ENCODE data around the gene IQCM. TPM values are rescaled to one million over a fixed set of nuclear protein-coding genes. Genes with fewer than 3 reads are reported as not detected.
A peak's percentile ranks its signal among the peaks of the same experiment; 100 is the strongest.
"Not testable (repeated sequence)": the region's sequence is repeated elsewhere in the genome, so short reads cannot be mapped to it uniquely, and the experiment has no call there.

Gene IQCM
- polyA plus RNA-seq, 1 donor (not counting 4 experiments of a cell fraction or from before 2014, with no cell fraction given), result not detected

GRCh38 chr4:149344436-149344835 is 471.2 kb downstream of the IQCM start:
- peak; percentile 15 for DNase-seq (ENCODE audit: low read depth, low spot score)

GRCh38 chr4:149343614-149344013 is 472.0 kb downstream of the IQCM start:
- no peak overlapping the region for H3K4me3 ChIP-seq (ENCODE audit: control insufficient read depth in 2 of 3, extremely low read depth in 1 of 3, insufficient read depth in 2 of 3, low read depth in 1 of 3, low read length in 3 of 3)
- no peak overlapping the region for H3K4me2 ChIP-seq (ENCODE audit: control insufficient read depth, extremely low read depth, insufficient read depth, low read depth, low read length)
- H3K27ac ChIP-seq (ENCODE audit: control insufficient read depth, insufficient read depth, low read length), result peak overlapping the region; percentile 40

More at GRCh38 chr4:149344436-149344835, 471.2 kb downstream of the IQCM start:
- no peaks in the 10 kb centered on the region for H3K9me3 ChIP-seq (ENCODE audit: control insufficient read depth, low read depth, low read length)
- no peak overlapping the region for H2AFZ ChIP-seq (ENCODE audit: control insufficient read depth, low read length)
- H3K4me2 ChIP-seq (ENCODE audit: control insufficient read depth, extremely low read depth, insufficient read depth, low read depth, low read length), result no peak overlapping the region
- no peak overlapping the region for H3K4me3 ChIP-seq (ENCODE audit: control insufficient read depth in 2 of 3, extremely low read depth in 1 of 3, insufficient read depth in 2 of 3, low read depth in 1 of 3, low read length in 3 of 3)
- peaks cover 14% of the 10 kb centered on the region for H3K4me1 ChIP-seq (ENCODE audit: control insufficient read depth, extremely low read depth, insufficient read depth, low read length)
- no peaks in the 10 kb centered on the region for H4K20me1 ChIP-seq (ENCODE audit: control insufficient read depth, extremely low read depth, insufficient read depth, low read length)
- H3K9me1 ChIP-seq (ENCODE audit: control insufficient read depth, extremely low read depth, insufficient read depth, low read length), result peaks cover 3% of the 10 kb centered on the region
- no peak for TF ChIP-seq EZH2 (IDR thresholded peaks at IDR 0.05; ENCODE audit: low read length)
- H3K9ac ChIP-seq (ENCODE audit: control insufficient read depth, extremely low read depth, insufficient read depth, low read length), result no peak overlapping the region
- dilution Hi-C loops (cut with MboI; ENCODE audit: extremely low pct_ligation_motif_present, low sequenced_read_pairs), result no loop called here
- no peaks in the 10 kb centered on the region for H3K36me3 ChIP-seq (ENCODE audit: control insufficient read depth in 2 of 2, extremely low read depth in 1 of 2, insufficient read depth in 2 of 2, low read length in 2 of 2)
- H3K27me3 ChIP-seq (ENCODE audit: control insufficient read depth, extremely low read depth, insufficient read depth, low read length), result no peaks in the 10 kb centered on the region
- H3K79me2 ChIP-seq (ENCODE audit: control insufficient read depth, insufficient read depth, low read length), result no peaks in the 10 kb centered on the region
- FAIRE-seq, result no peak
- H3K27ac ChIP-seq (ENCODE audit: control insufficient read depth, insufficient read depth, low read length), result no peak overlapping the region

GRCh38 chr4:149341117-149341516 is 474.5 kb downstream of the IQCM start:
- FAIRE-seq; dilution Hi-C loops (cut with MboI; ENCODE audit: extremely low pct_ligation_motif_present, low sequenced_read_pairs): not testable (repeated sequence)
- peaks cover 14% of the 10 kb centered on the region for H3K4me1 ChIP-seq (ENCODE audit: control insufficient read depth, extremely low read depth, insufficient read depth, low read length)

More at GRCh38 chr4:149343614-149344013, 472.0 kb downstream of the IQCM start:
- peaks cover 3% of the 10 kb centered on the region for H3K9me1 ChIP-seq (ENCODE audit: control insufficient read depth, extremely low read depth, insufficient read depth, low read length)
- H4K20me1 ChIP-seq (ENCODE audit: control insufficient read depth, extremely low read depth, insufficient read depth, low read length), result no peaks in the 10 kb centered on the region
- no peaks in the 10 kb centered on the region for H3K79me2 ChIP-seq (ENCODE audit: control insufficient read depth, insufficient read depth, low read length)
- TF ChIP-seq EZH2 (IDR thresholded peaks at IDR 0.05; ENCODE audit: low read length), result no peak
- H3K4me1 ChIP-seq (ENCODE audit: control insufficient read depth, extremely low read depth, insufficient read depth, low read length), result peaks cover 14% of the 10 kb centered on the region
- no peak for DNase-seq (ENCODE audit: low read depth, low spot score)
- FAIRE-seq, result peak; percentile 48
- H3K36me3 ChIP-seq (ENCODE audit: control insufficient read depth in 2 of 2, extremely low read depth in 1 of 2, insufficient read depth in 2 of 2, low read length in 2 of 2), result no peaks in the 10 kb centered on the region
- H3K9me3 ChIP-seq (ENCODE audit: control insufficient read depth, low read depth, low read length), result no peaks in the 10 kb centered on the region
- H2AFZ ChIP-seq (ENCODE audit: control insufficient read depth, low read length), result peak overlapping the region; percentile 36
- no peak overlapping the region for H3K9ac ChIP-seq (ENCODE audit: control insufficient read depth, extremely low read depth, insufficient read depth, low read length)
- H3K27me3 ChIP-seq (ENCODE audit: control insufficient read depth, extremely low read depth, insufficient read depth, low read length), result no peaks in the 10 kb centered on the region
- dilution Hi-C loops (cut with MboI; ENCODE audit: extremely low pct_ligation_motif_present, low sequenced_read_pairs), result no loop called here

More at GRCh38 chr4:149341117-149341516, 474.5 kb downstream of the IQCM start:
- not testable (repeated sequence) for H3K4me3 ChIP-seq (ENCODE audit: control insufficient read depth in 2 of 3, extremely low read depth in 1 of 3, insufficient read depth in 2 of 3, low read depth in 1 of 3, low read length in 3 of 3); H3K79me2 ChIP-seq (ENCODE audit: control insufficient read depth, insufficient read depth, low read length); H3K27ac ChIP-seq (ENCODE audit: control insufficient read depth, insufficient read depth, low read length); H3K27me3 ChIP-seq (ENCODE audit: control insufficient read depth, extremely low read depth, insufficient read depth, low read length); H3K4me2 ChIP-seq (ENCODE audit: control insufficient read depth, extremely low read depth, insufficient read depth, low read depth, low read length); H3K9me1 ChIP-seq (ENCODE audit: control insufficient read depth, extremely low read depth, insufficient read depth, low read length); H3K36me3 ChIP-seq (ENCODE audit: control insufficient read depth in 2 of 2, extremely low read depth in 1 of 2, insufficient read depth in 2 of 2, low read length in 2 of 2); H3K9ac ChIP-seq (ENCODE audit: control insufficient read depth, extremely low read depth, insufficient read depth, low read length); H4K20me1 ChIP-seq (ENCODE audit: control insufficient read depth, extremely low read depth, insufficient read depth, low read length); H3K9me3 ChIP-seq (ENCODE audit: control insufficient read depth, low read depth, low read length); DNase-seq (ENCODE audit: low read depth, low spot score); H2AFZ ChIP-seq (ENCODE audit: control insufficient read depth, low read length)
